ENCODE data around the gene NDUFS3. TPM values are rescaled to one million over a fixed set of nuclear protein-coding genes. Genes with fewer than 3 reads are reported as not detected.

Gene NDUFS3
- total and polyA plus RNA-seq, 9 donors: 90.9 to 103 (median 96.0) TPM

GRCh38 chr11:47589584-47589976 lies 10.7 kb downstream of the NDUFS3 start:
- H3K27me3 ChIP-seq (ENCODE audit: control insufficient read depth, insufficient read depth, low read length): peaks cover 20% of the 10 kb centered on the region
- peak; percentile 61 for DNase-seq
- H3K27ac ChIP-seq (ENCODE audit: low read length): peak overlapping the region; percentile 49
- H3K9me3 ChIP-seq (replicated peaks; ENCODE audit: control insufficient read depth, low read depth, low read length): no peaks in the 10 kb centered on the region
- WGBS (ENCODE audit: insufficient coverage): 28% methylated on average over 49 of the region's 51 CpGs
- peak overlapping the region; percentile 58 for H3K4me3 ChIP-seq (ENCODE audit: low read length)
- peaks cover 55% of the 10 kb centered on the region for H3K4me1 ChIP-seq (ENCODE audit: control insufficient read depth, insufficient read depth, low read length)
- H3K36me3 ChIP-seq (ENCODE audit: control insufficient read depth, insufficient read depth, low read length): peaks cover 6% of the 10 kb centered on the region

GRCh38 chr11:47589977-47590861 lies 11.3 kb downstream of the NDUFS3 start:
- Histone ChIP-seq H3K9me3 (replicated peaks; ENCODE audit: control insufficient read depth, low read depth, low read length) (no peaks in the 10 kb centered on the region), H3K4me3 (ENCODE audit: low read length) (peak overlapping the region; percentile 58), H3K36me3 (ENCODE audit: control insufficient read depth, insufficient read depth, low read length) (peaks cover 1% of the 10 kb centered on the region), H3K27ac (ENCODE audit: low read length) (peak overlapping the region; percentile 49), H3K4me1 (ENCODE audit: control insufficient read depth, insufficient read depth, low read length) (peaks cover 57% of the 10 kb centered on the region), H3K27me3 (ENCODE audit: control insufficient read depth, insufficient read depth, low read length) (peaks cover 26% of the 10 kb centered on the region)
- 24% methylated on average over 119 of the region's 122 CpGs for WGBS (ENCODE audit: insufficient coverage)
- peak; percentile 89 for DNase-seq

- Histone ChIP-seq H3K4me1 (ENCODE audit: control insufficient read depth, insufficient read depth, low read length) (peaks cover 43% of the 10 kb centered on the region), H3K36me3 (ENCODE audit: control insufficient read depth, insufficient read depth, low read length) (no peaks in the 10 kb centered on the region), H3K27me3 (ENCODE audit: control insufficient read depth, insufficient read depth, low read length) (peaks cover 32% of the 10 kb centered on the region), H3K27ac (ENCODE audit: low read length) (no peak overlapping the region), H3K4me3 (ENCODE audit: low read length) (no peak overlapping the region), H3K9me3 (replicated peaks; ENCODE audit: control insufficient read depth, low read depth, low read length) (no peaks in the 10 kb centered on the region)
- peak; percentile 17 for DNase-seq
- 49% methylated on average over 2 of the region's 7 CpGs for WGBS (ENCODE audit: insufficient coverage)
Measured at GRCh38 chr11:47591764-47592163, 12.9 kb downstream of the NDUFS3 start.

- Histone ChIP-seq H3K27ac (ENCODE audit: low read length) (no peak overlapping the region), H3K4me3 (ENCODE audit: low read length) (no peak overlapping the region), H3K4me1 (ENCODE audit: control insufficient read depth, insufficient read depth, low read length) (peaks cover 38% of the 10 kb centered on the region), H3K27me3 (ENCODE audit: control insufficient read depth, insufficient read depth, low read length) (peaks cover 32% of the 10 kb centered on the region), H3K9me3 (replicated peaks; ENCODE audit: control insufficient read depth, low read depth, low read length) (no peaks in the 10 kb centered on the region), H3K36me3 (ENCODE audit: control insufficient read depth, insufficient read depth, low read length) (no peaks in the 10 kb centered on the region)
- DNase-seq: peak; percentile 18
- WGBS (ENCODE audit: insufficient coverage): 39% methylated on average over 2 of the region's 4 CpGs
Measured at GRCh38 chr11:47592251-47592650, 13.4 kb downstream of the NDUFS3 start.

GRCh38 chr11:47592970-47593369 lies 14.1 kb downstream of the NDUFS3 start:
- no peak for DNase-seq
- WGBS (ENCODE audit: insufficient coverage): 83% methylated on average over 1 of the region's 2 CpGs
- H3K27ac ChIP-seq (ENCODE audit: low read length): no peak overlapping the region
- no peaks in the 10 kb centered on the region for H3K36me3 ChIP-seq (ENCODE audit: control insufficient read depth, insufficient read depth, low read length)
- no peaks in the 10 kb centered on the region for H3K9me3 ChIP-seq (replicated peaks; ENCODE audit: control insufficient read depth, low read depth, low read length)
- peaks cover 31% of the 10 kb centered on the region for H3K4me1 ChIP-seq (ENCODE audit: control insufficient read depth, insufficient read depth, low read length)
- peaks cover 32% of the 10 kb centered on the region for H3K27me3 ChIP-seq (ENCODE audit: control insufficient read depth, insufficient read depth, low read length)
- no peak overlapping the region for H3K4me3 ChIP-seq (ENCODE audit: low read length)

- H3K27ac ChIP-seq (ENCODE audit: low read length): no peak overlapping the region
- WGBS (ENCODE audit: insufficient coverage): 5% methylated on average over 4 of the region's 6 CpGs
- H3K36me3 ChIP-seq (ENCODE audit: control insufficient read depth, insufficient read depth, low read length): no peaks in the 10 kb centered on the region
- peaks cover 25% of the 10 kb centered on the region for H3K4me1 ChIP-seq (ENCODE audit: control insufficient read depth, insufficient read depth, low read length)
- no peaks in the 10 kb centered on the region for H3K9me3 ChIP-seq (replicated peaks; ENCODE audit: control insufficient read depth, low read depth, low read length)
- H3K27me3 ChIP-seq (ENCODE audit: control insufficient read depth, insufficient read depth, low read length): peaks cover 32% of the 10 kb centered on the region
- no peak for DNase-seq
- H3K4me3 ChIP-seq (ENCODE audit: low read length): peak overlapping the region; percentile 42
Measured at GRCh38 chr11:47593492-47593933, 14.6 kb downstream of the NDUFS3 start.

- H3K27ac ChIP-seq (ENCODE audit: low read length): no peak within 1 kb of the TSS
- peak within 1 kb of the TSS; percentile 42 for H3K4me3 ChIP-seq (ENCODE audit: low read length)
- no peaks in the 10 kb centered on the region for H3K9me3 ChIP-seq (replicated peaks; ENCODE audit: control insufficient read depth, low read depth, low read length)
- peaks cover 32% of the 10 kb centered on the region for H3K27me3 ChIP-seq (ENCODE audit: control insufficient read depth, insufficient read depth, low read length)
- WGBS (ENCODE audit: insufficient coverage): 2% methylated on average over 41 of the region's 48 CpGs
- H3K36me3 ChIP-seq (ENCODE audit: control insufficient read depth, insufficient read depth, low read length): no peaks in the 10 kb centered on the region
- DNase-seq: peak; percentile 40
- H3K4me1 ChIP-seq (ENCODE audit: control insufficient read depth, insufficient read depth, low read length): peaks cover 18% of the 10 kb centered on the region
Measured at GRCh38 chr11:47593934-47594855, 15.3 kb downstream of the NDUFS3 start, which contains the start of gene C1QTNF4. C1QTNF4 (minus strand) TSS chr11:47594411; CDS start chr11:47590810, 3,601 bp downstream.

GRCh38 chr11:47595029-47595428 lies 16.2 kb downstream of the NDUFS3 start:
- peaks cover 32% of the 10 kb centered on the region for H3K27me3 ChIP-seq (ENCODE audit: control insufficient read depth, insufficient read depth, low read length)
- no peak for DNase-seq
- 71% methylated on average over 5 of the region's 7 CpGs for WGBS (ENCODE audit: insufficient coverage)
- H3K4me3 ChIP-seq (ENCODE audit: low read length): no peak overlapping the region
- H3K27ac ChIP-seq (ENCODE audit: low read length): no peak overlapping the region
- peaks cover 16% of the 10 kb centered on the region for H3K4me1 ChIP-seq (ENCODE audit: control insufficient read depth, insufficient read depth, low read length)
- no peaks in the 10 kb centered on the region for H3K9me3 ChIP-seq (replicated peaks; ENCODE audit: control insufficient read depth, low read depth, low read length)
- H3K36me3 ChIP-seq (ENCODE audit: control insufficient read depth, insufficient read depth, low read length): no peaks in the 10 kb centered on the region

- Histone ChIP-seq H3K9me3 (replicated peaks; ENCODE audit: control insufficient read depth, low read depth, low read length) (no peaks in the 10 kb centered on the region), H3K4me1 (ENCODE audit: control insufficient read depth, insufficient read depth, low read length) (peaks cover 16% of the 10 kb centered on the region), H3K36me3 (ENCODE audit: control insufficient read depth, insufficient read depth, low read length) (no peaks in the 10 kb centered on the region), H3K4me3 (ENCODE audit: low read length) (no peak overlapping the region), H3K27me3 (ENCODE audit: control insufficient read depth, insufficient read depth, low read length) (peaks cover 32% of the 10 kb centered on the region), H3K27ac (ENCODE audit: low read length) (no peak overlapping the region)
- 100% methylated on average over 1 of the region's 1 CpG for WGBS (ENCODE audit: insufficient coverage)
- DNase-seq: no peak
Measured at GRCh38 chr11:47595967-47596366, 17.1 kb downstream of the NDUFS3 start.

GRCh38 chr11:47599902-47600301 lies 21.0 kb downstream of the NDUFS3 start:
- Histone ChIP-seq H3K9me3 (replicated peaks; ENCODE audit: control insufficient read depth, low read depth, low read length) (no peaks in the 10 kb centered on the region), H3K27ac (ENCODE audit: low read length) (no peak overlapping the region), H3K36me3 (ENCODE audit: control insufficient read depth, insufficient read depth, low read length) (no peaks in the 10 kb centered on the region), H3K4me3 (ENCODE audit: low read length) (no peak overlapping the region), H3K4me1 (ENCODE audit: control insufficient read depth, insufficient read depth, low read length) (no peaks in the 10 kb centered on the region), H3K27me3 (ENCODE audit: control insufficient read depth, insufficient read depth, low read length) (peaks cover 9% of the 10 kb centered on the region)
- WGBS (ENCODE audit: insufficient coverage): 56% methylated on average over 4 of the region's 4 CpGs
- DNase-seq: no peak

Data from muscle of leg (tissue), 11 donors.